ENCODE measurements around the gene PHOX2A. TPM values are rescaled to one million over a fixed set of nuclear protein-coding genes. Genes with fewer than 3 reads are reported as not detected.

PHOX2A gene
- total RNA-seq, 2 experiments from 2014 or later, result not detected

DNA sequence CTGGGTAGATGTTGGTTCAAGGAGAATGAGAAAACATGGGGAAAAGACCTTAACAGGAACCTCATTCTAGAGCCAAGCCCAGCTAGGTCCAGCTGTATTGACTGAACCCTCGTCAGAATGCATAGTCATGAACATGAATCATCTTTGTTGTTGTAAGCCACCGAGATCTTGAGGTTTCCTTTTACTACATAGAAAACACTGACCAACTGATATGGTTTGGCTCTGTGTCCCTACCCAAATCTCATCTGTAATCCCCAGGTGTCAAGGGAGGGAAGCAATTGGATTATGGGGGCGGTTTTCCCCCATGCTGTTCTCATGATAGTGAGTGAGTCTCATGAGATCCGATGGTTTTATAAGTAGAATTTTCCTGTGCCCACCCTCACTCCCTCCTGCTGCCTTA, 19.4 kb upstream of the PHOX2A start:
- Mint-ChIP-seq H3K9me3 (no peaks in the 10 kb centered on the region), H3K36me3 (no peaks in the 10 kb centered on the region), H3K27me3 (peaks cover 23% of the 10 kb centered on the region), H3K27ac (no peak overlapping the region), H3K4me1 (peaks cover 12% of the 10 kb centered on the region), H3K4me3 (no peak overlapping the region)
- POLR2A ChIA-PET, result no interaction called here
- DNase-seq, result no peak
- ATAC-seq (ENCODE audit: low read depth), result no peak

DNA sequence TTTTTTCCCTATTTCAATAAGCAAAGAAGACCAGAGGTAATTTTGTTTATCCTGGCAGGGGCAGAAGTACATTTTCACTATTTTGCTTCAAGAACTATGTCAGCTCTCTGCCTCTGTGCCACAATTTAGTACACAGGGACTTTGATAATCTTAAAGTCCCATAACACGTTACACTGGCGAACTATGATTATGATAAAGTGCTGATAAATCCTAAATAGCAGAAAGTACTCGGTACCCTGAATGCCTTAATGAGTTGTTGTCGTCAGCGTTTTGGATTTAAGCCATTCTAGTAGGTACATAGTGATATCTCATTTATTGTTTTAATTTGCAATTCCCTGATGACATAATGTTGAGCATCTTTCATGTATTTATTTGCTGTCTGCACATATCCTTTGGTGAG, 16.6 kb upstream of the PHOX2A start:
- H3K9me3 Mint-ChIP-seq, result no peaks in the 10 kb centered on the region
- no peak overlapping the region for H3K27ac Mint-ChIP-seq
- ATAC-seq (ENCODE audit: low read depth), result no peak
- POLR2A ChIA-PET, result no interaction called here
- peaks cover 21% of the 10 kb centered on the region for H3K27me3 Mint-ChIP-seq
- H3K36me3 Mint-ChIP-seq, result no peaks in the 10 kb centered on the region
- no peak for DNase-seq
- no peak overlapping the region for H3K4me3 Mint-ChIP-seq
- H3K4me1 Mint-ChIP-seq, result peaks cover 7% of the 10 kb centered on the region

DNA sequence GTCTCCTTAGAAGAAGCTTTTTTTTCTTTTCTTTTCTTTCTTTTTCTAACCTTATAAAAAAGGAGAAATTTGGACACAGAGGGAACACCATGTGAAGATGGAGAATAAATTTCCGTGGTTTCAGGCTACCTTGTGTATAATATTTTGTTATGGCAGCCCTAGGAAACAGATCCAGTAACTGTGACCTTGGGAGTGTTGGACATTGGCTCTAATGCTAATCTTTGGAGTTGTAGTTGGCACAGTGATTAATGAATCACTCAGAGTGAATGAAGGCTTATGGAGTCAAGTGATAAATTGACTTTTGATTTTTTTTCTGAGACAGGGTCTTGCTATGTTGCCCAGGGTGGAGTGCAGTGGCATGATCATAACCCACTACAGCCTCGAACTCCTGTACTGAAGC, 15.5 kb upstream of the PHOX2A start:
- H3K36me3 Mint-ChIP-seq, result no peaks in the 10 kb centered on the region
- H3K27me3 Mint-ChIP-seq, result peaks cover 23% of the 10 kb centered on the region
- DNase-seq (no peak), ATAC-seq (ENCODE audit: low read depth) (no peak)
- POLR2A ChIA-PET, result no interaction called here
- H3K27ac Mint-ChIP-seq, result no peak overlapping the region
- peaks cover 7% of the 10 kb centered on the region for H3K4me1 Mint-ChIP-seq
- H3K9me3 Mint-ChIP-seq, result no peaks in the 10 kb centered on the region
- no peak overlapping the region for H3K4me3 Mint-ChIP-seq

DNA sequence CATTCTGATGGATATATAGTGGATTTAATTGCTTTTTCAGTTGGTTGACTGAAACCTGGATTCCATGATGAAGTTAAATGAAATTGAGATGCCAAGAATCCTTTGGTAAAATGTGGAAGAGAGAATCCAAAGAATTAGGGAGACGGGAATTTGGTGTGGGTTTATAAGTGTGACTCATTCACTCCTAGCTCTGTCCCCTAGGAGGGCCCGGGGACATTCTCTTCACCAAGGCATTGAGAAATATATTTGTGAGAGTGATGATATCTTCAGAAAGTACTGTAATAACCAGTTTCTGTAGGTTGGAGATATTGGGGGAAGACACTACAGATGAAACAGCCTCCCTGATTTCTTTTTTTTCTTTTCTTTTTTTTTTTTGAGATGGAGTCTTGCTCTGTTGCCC, 13.6 kb upstream of the PHOX2A start:
- no peaks in the 10 kb centered on the region for H3K36me3 Mint-ChIP-seq
- no peak overlapping the region for H3K4me3 Mint-ChIP-seq
- ATAC-seq (ENCODE audit: low read depth) (no peak), DNase-seq (no peak)
- no peak overlapping the region for H3K27ac Mint-ChIP-seq
- H3K27me3 Mint-ChIP-seq, result peaks cover 27% of the 10 kb centered on the region
- H3K9me3 Mint-ChIP-seq, result no peaks in the 10 kb centered on the region
- POLR2A ChIA-PET, result no interaction called here
- no peaks in the 10 kb centered on the region for H3K4me1 Mint-ChIP-seq

DNA sequence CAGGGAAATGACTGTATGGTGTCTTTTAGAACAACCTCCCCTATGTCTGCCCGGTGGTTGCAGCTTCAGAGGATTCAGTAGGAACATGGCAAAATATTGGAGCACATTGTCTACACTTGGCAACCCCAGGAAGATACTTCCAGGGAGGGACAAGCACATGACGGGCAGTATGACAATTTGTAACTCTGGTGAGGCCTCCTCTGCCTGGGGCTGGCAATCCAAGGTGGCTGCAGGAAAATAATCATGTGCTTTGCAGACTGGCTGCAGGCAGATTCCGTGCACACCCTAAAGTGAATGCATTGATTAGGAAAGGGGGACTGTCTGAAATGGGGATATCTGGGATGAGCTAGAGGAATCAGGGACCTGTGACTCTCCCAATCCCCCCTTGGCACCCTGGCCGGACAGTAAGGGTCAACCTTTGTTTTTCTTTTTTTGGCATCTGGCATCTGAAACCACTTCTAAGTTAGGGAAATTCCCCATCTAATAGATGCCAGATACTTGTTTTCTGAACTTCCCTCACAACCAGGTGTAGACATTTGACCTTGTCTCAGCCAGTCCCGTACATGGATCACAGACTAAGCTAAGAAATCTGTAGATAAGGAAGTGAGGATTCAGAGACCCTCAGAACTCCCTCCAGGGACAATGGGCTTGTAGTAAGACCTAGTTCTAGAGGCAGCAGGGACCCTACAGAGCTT, 10.5 kb upstream of the PHOX2A start:
- Mint-ChIP-seq H3K9me3 (no peaks in the 10 kb centered on the region), H3K27me3 (peaks cover 17% of the 10 kb centered on the region), H3K4me1 (no peaks in the 10 kb centered on the region), H3K27ac (no peak overlapping the region), H3K4me3 (no peak overlapping the region), H3K36me3 (no peaks in the 10 kb centered on the region)
- DNase-seq (no peak), ATAC-seq (ENCODE audit: low read depth) (no peak)
- POLR2A ChIA-PET, result no interaction called here

DNA sequence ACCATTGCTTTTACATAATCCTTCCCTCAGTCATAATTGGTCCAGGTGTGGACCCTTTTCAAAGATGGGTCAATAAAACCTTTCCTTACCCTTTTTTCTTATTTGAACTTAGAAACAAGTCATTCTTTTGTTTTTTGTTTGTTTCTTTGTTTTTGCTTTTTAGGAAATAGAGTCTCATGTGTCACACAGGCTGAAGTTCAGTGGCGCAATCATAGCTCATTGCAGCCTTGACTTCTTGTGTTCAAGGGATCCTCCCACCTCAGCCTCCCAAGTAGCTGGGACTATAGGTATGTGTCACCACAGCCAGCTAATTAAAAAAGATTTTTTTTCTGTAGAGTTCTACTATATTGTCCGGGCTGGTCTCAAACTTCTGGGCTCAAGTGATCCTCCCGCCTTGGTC, 9.4 kb upstream of the PHOX2A start:
- ATAC-seq (ENCODE audit: low read depth) (no peak), DNase-seq (no peak)
- Mint-ChIP-seq H3K4me1 (no peaks in the 10 kb centered on the region), H3K4me3 (no peak overlapping the region), H3K27me3 (peaks cover 18% of the 10 kb centered on the region), H3K9me3 (no peaks in the 10 kb centered on the region), H3K36me3 (no peaks in the 10 kb centered on the region), H3K27ac (no peak overlapping the region)
- POLR2A ChIA-PET, result no interaction called here

DNA sequence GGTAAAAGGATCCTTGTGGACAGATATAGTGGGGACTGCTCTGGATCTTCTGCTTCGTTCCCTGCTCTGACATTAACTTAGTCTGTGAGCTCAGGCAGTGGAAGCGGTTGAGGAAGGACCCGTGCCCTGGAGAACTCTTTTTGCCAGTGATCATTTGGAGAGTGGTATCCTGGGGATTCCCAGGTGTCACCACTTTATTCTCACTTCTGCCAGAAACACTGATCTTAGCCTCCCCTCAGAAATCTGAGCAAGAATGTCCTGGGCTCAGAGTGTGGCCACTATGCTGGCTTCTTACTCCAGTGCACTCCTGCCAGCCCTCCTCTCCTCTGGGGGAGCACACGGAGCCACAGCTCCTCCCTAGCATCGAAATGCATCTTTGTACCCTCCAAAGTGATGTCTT, 7.6 kb upstream of the PHOX2A start:
- Mint-ChIP-seq H3K36me3 (no peaks in the 10 kb centered on the region), H3K27ac (no peak overlapping the region), H3K4me1 (no peaks in the 10 kb centered on the region), H3K4me3 (no peak overlapping the region), H3K27me3 (peaks cover 19% of the 10 kb centered on the region), H3K9me3 (no peaks in the 10 kb centered on the region)
- ATAC-seq (ENCODE audit: low read depth) (no peak), DNase-seq (no peak)
- POLR2A ChIA-PET, result no interaction called here

DNA sequence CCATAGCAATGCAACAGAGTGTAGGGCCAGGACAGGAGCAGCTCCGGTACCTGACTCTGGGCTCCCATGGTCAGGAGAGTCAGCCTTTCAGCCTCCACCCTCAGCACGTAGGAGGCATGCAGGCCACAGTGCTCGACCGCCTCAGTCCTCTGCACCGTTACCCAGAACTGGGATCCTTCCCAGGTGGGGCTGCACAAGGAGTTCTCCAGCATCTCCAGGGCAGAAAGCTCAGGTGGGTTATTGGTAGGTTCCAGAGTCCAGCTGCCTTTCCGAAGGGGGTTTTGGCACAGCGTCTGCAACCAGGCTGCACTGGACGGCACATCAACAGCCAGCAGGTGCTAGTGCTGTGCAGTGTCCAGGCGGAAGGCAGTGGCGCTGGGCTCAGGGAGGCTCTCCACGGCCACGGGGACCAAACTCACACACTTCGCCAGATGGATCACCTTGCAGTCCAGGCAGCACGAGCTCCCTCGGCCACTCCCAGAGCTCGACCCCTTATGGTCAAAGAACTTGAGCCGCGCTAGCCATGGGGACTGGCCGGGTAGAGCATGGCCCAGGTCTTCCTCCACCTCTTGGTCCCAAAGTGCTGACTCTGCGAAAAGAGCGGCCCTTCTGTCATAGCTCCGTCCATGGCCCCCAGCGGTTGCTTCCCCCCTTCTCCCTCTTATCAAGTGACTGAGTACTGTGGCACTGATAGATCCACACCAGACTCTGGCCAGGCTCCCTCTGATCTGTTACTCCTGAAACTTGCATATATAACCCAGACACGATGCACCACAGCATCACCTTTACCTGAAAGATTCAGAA, 6.9 kb upstream of the PHOX2A start:
- Mint-ChIP-seq H3K9me3 (no peaks in the 10 kb centered on the region), H3K4me3 (no peak overlapping the region), H3K27me3 (peaks cover 19% of the 10 kb centered on the region), H3K36me3 (no peaks in the 10 kb centered on the region), H3K27ac (no peak overlapping the region), H3K4me1 (no peaks in the 10 kb centered on the region)
- DNase-seq (no peak), ATAC-seq (ENCODE audit: low read depth) (no peak)
- POLR2A ChIA-PET, result no interaction called here

DNA sequence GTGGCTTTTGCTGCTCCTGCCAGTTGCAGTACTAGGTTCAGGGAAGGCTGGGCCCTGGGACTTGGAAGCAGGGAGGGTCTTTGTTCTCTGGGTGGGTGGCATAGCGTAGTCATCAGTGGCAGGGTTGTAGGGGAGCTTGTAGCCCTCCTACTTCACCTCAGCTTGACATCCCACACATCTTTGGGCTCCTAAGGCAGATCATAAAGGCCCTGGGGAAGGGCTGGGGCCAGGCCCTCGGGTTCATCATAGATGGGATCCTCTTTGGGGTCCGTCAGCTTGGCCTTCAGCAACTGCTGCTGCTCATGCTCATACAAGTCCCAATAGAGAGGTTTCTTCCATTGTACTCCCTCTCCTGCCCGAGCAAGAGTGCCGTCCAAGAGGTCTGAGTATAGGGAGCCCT, 6.0 kb upstream of the PHOX2A start:
- no peaks in the 10 kb centered on the region for H3K36me3 Mint-ChIP-seq

DNA sequence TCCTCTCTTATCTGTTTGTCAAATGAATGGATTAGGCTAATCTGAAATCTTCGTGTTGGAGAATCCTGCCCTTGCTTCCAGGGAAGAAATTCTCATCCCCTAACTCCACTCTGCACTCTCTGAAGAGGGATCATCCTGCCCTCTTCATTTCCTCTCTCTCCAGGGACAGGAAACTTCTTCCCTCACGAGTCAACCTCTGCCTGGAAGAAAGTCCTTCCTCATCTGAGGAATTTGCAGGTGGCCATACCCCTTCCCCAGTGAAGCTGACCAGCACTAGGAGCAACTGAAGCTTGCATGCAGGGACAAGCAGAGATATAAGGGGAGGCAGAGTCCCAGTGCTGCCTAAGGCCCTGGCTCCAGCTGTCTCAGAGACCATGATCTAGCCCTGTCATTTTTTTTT, 3.6 kb upstream of the PHOX2A start:
- Mint-ChIP-seq H3K36me3 (peaks cover 3% of the 10 kb centered on the region), H3K27ac (no peak overlapping the region), H3K4me3 (no peak overlapping the region), H3K9me3 (peaks cover 1% of the 10 kb centered on the region), H3K27me3 (peaks cover 15% of the 10 kb centered on the region), H3K4me1 (peaks cover 6% of the 10 kb centered on the region)
- DNase-seq (no peak), ATAC-seq (ENCODE audit: low read depth) (no peak)
- POLR2A ChIA-PET, result no interaction called here

More for the DNA sequence above, 6.0 kb upstream of the PHOX2A start:
- Mint-ChIP-seq H3K4me3 (no peak overlapping the region), H3K9me3 (no peaks in the 10 kb centered on the region), H3K4me1 (no peaks in the 10 kb centered on the region), H3K27me3 (peaks cover 16% of the 10 kb centered on the region), H3K27ac (no peak overlapping the region)
- POLR2A ChIA-PET, result no interaction called here
- ATAC-seq (ENCODE audit: low read depth) (no peak), DNase-seq (no peak)

DNA sequence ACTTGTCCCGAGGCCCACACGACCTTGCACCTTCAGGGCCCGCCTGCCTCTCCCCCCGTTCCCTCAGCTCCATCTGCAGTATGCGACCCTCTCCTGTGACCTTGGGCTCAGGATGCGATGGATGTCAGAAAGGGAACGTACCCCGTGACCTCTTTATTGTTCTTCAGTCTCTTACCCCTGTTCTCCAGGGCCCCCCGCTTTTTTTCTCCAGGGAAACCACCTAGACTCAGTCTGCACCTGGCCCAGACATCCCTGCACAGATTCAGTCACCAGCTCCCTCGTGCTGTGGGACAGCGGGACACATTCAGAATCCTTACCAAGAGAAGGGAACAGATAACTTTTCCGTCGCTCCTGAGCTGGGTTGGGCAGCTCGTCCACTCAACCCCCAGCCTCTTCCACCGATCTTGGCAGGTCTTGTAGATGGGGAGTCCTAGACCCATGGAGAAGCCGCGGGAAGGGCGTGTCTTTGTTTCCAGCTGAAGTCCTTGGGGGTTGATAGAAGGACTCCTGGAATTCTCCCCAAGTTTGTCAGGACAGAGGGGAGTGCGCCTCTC, 1.4 kb upstream of the PHOX2A start:
- no peak overlapping the region for H3K27ac Mint-ChIP-seq
- ATAC-seq (ENCODE audit: low read depth), result no peak
- peaks cover 6% of the 10 kb centered on the region for H3K36me3 Mint-ChIP-seq
- H3K27me3 Mint-ChIP-seq, result peaks cover 35% of the 10 kb centered on the region
- no peak overlapping the region for H3K4me3 Mint-ChIP-seq
- no peak for DNase-seq
- H3K4me1 Mint-ChIP-seq, result peaks cover 12% of the 10 kb centered on the region
- POLR2A ChIA-PET, result interaction anchor here (1.9 kb wide), 1 partner anchor 22 kb away, joined by 5 read pairs; no protein-coding TSS in a partner anchor
- H3K9me3 Mint-ChIP-seq, result peaks cover 1% of the 10 kb centered on the region

DNA sequence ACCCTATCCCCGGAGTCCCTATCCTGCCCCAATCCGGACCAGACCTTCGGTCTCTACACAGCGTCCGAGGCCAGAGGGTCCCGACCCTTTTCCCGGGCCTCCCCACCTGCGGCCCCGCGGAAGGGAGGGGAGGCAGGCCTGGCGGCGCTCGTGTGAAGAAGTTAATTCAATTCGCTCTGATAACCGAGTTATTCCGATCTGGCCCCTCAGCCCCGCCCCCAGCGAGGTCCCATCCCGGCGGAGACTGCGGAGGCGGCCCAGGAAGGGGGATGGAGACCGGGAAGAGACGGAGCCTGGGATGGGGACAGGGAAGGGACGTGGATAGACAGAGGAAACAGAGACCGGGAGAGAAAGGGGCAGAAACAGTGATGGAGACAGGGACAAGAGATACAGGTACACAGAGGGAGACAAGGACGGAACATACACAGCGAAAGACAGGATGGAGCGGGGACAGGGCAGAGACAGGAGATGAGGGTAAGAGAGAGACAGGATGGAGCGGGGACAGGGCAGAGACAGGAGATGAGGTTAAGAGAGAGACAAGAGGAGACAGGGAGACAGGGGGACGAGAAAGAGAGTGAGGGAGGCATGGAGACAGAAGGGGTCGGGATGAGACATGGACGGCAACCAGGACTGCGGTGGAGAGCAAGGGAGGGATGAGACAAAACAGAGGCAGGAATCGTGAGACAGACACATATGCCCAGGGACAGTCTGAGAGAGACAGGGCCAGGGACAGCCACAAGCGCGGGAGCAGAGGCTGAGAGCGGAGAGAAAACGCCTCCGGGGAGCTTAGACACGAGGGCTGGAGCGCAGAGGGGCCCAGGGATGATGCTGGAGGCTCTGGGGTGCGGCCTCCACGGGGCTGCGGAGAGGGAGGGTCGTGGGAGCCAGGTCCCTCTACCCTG, 636 bp upstream of the PHOX2A start:
- Mint-ChIP-seq H3K27ac (no peak overlapping the region), H3K4me1 (peaks cover 13% of the 10 kb centered on the region), H3K36me3 (peaks cover 7% of the 10 kb centered on the region), H3K9me3 (peaks cover 1% of the 10 kb centered on the region), H3K4me3 (no peak overlapping the region), H3K27me3 (peaks cover 37% of the 10 kb centered on the region)
- POLR2A ChIA-PET, result interaction anchor here (1.9 kb wide), 1 partner anchor 21 kb away, joined by 5 read pairs; no protein-coding TSS in a partner anchor
- no peak for DNase-seq
- ATAC-seq (ENCODE audit: low read depth), result no peak
